IMR-90 (cell line): Measurements from ENCODE around the gene RTBDN. TPM values are rescaled to one million over a fixed set of nuclear protein-coding genes. Genes with fewer than 3 reads are reported as not detected.

Experiments
- ATAC-seq: fragments of 200-7000 bp; cut with Tn5 transposase; 2 replicates; pipeline ENCODE4 v1.9.1; 2020; ENCODE audit warnings: low read depth, mild to moderate bottlenecking, moderate library complexity
- BruUV-seq: library from RNA; stranded (reverse); fragments of 400-500 nt; replicated peaks from 2 replicates; lab custom pipeline; 2021; lab: Mats Ljungman, UMichigan
- CTCF ChIA-PET: fragments of 300-600 bp; formaldehyde crosslinking; extraction: SDS; loops from one replicate; lab custom pipeline; 2021; ENCODE audit warnings: antibody characterized with exemption; lab: Yijun Ruan, JAX
- POLR2A ChIA-PET: fragments of 300-600 bp; sonication (Branson Sonifier 250); formaldehyde crosslinking; loops from one replicate; lab custom pipeline; 2022; ENCODE audit warnings: antibody characterized with exemption; ENCODE audit not compliant: unreplicated experiment; lab: Charles Lee
- DNase-seq: peaks from one replicate; pipeline ENCODE4 v3.0.0; 2013
- H2AFZ ChIP-seq: replicated peaks from 2 replicates; pipeline ENCODE3; 2013; ENCODE audit warnings: low read length, mild to moderate bottlenecking; ENCODE audit not compliant: poor library complexity
- H2AK5ac ChIP-seq: 2 replicates; pipeline ENCODE4 v1.6.1; 2013; ENCODE audit warnings: low read depth, low read length, inconsistent platforms
- H2AK9ac ChIP-seq: replicated peaks from 2 replicates; pipeline ENCODE3; 2013; ENCODE audit warnings: mild to moderate bottlenecking, low read depth, low read length, moderate library complexity; ENCODE audit not compliant: poor library complexity
- H2BK120ac ChIP-seq: 2 replicates; pipeline ENCODE4 v1.6.1; 2013; ENCODE audit warnings: low read depth, low read length, inconsistent platforms
- H2BK15ac ChIP-seq: 3 replicates; pipeline ENCODE4 v1.6.1; 2013; ENCODE audit warnings: low read depth, low read length, inconsistent platforms
- H2BK20ac ChIP-seq: 2 replicates; pipeline ENCODE4 v1.6.1; 2013; ENCODE audit warnings: low read depth, mild to moderate bottlenecking, inconsistent platforms, low read length, moderate library complexity
- H2BK5ac ChIP-seq: 2 replicates; pipeline ENCODE4 v1.6.1; 2013; ENCODE audit warnings: mild to moderate bottlenecking, low read depth, low read length, inconsistent platforms; ENCODE audit not compliant: poor library complexity, severe bottlenecking
- H3K14ac ChIP-seq: replicated peaks from 2 replicates; pipeline ENCODE4 v1.6.1; 2013; ENCODE audit warnings: low read depth, low read length, inconsistent platforms
- H3K18ac ChIP-seq: 2 replicates; pipeline ENCODE4 v1.6.1; 2013; ENCODE audit warnings: low read depth, low read length, control low read depth
- H3K23ac ChIP-seq: 2 replicates; pipeline ENCODE4 v1.6.1; 2013; ENCODE audit warnings: low read depth, low read length, inconsistent platforms
- H3K27ac ChIP-seq: 2 replicates; pipeline ENCODE4 v1.5.1; 2013; ENCODE audit warnings: mild to moderate bottlenecking, control low read depth, low read length; ENCODE audit not compliant: insufficient read depth
- H3K27me3 ChIP-seq: 2 replicates; pipeline ENCODE4 v1.6.1; 2013; ENCODE audit warnings: low read length; ENCODE audit not compliant: control insufficient read depth, insufficient read depth
- H3K36me3 ChIP-seq: 2 replicates; pipeline ENCODE4 v1.6.1; 2013; ENCODE audit warnings: low read length, mixed read lengths; ENCODE audit not compliant: control insufficient read depth, insufficient read depth
- H3K4ac ChIP-seq: 2 replicates; pipeline ENCODE4 v1.6.1; 2013; ENCODE audit warnings: low read depth, low read length, inconsistent platforms
- H3K4me1 ChIP-seq: 2 replicates; pipeline ENCODE4 v1.6.1; 2013; ENCODE audit warnings: low read length, mixed read lengths; ENCODE audit not compliant: control insufficient read depth, insufficient read depth
- H3K4me2 ChIP-seq: 2 replicates; pipeline ENCODE4 v1.6.1; 2013; ENCODE audit warnings: low read depth, mild to moderate bottlenecking, control low read depth, low read length, moderate library complexity
- H3K4me3 ChIP-seq: 2 replicates; pipeline ENCODE4 v1.5.1; 2013; ENCODE audit warnings: low read depth, mild to moderate bottlenecking, control low read depth, low read length, moderate library complexity; ENCODE audit not compliant: insufficient read depth
- H3K56ac ChIP-seq: 2 replicates; pipeline ENCODE4 v1.6.1; 2013; ENCODE audit warnings: low read length, inconsistent platforms; ENCODE audit not compliant: insufficient read depth; ENCODE audit errors: extremely low read depth
- H3K79me1 ChIP-seq, 2 experiments: 2 replicates each; pipeline ENCODE4 v1.6.1; 2013; ENCODE audit warnings: low read length in 2 of 2, inconsistent platforms in 1 of 2, low read depth in 1 of 2
- H3K9ac ChIP-seq: 2 replicates; pipeline ENCODE4 v1.6.1; 2013; ENCODE audit warnings: low read depth, low read length, control low read depth
- H3K9me1 ChIP-seq: 2 replicates; pipeline ENCODE4 v1.6.1; 2013; ENCODE audit warnings: low read length, inconsistent platforms; ENCODE audit not compliant: insufficient read depth
- H3K9me3 ChIP-seq: 2 replicates; pipeline ENCODE4 v1.6.1; 2013; ENCODE audit warnings: low read length; ENCODE audit not compliant: control insufficient read depth, insufficient read depth
- H4K20me1 ChIP-seq: 2 replicates; pipeline ENCODE4 v1.6.1; 2013; ENCODE audit warnings: low read length, inconsistent platforms; ENCODE audit not compliant: insufficient read depth
- H4K5ac ChIP-seq: 2 replicates; pipeline ENCODE4 v1.6.1; 2013; ENCODE audit warnings: mild to moderate bottlenecking, low read depth, low read length, control low read depth
- H4K8ac ChIP-seq, 2 experiments: 2 replicates each; pipeline ENCODE4 v1.6.1; 2013; ENCODE audit warnings: low read depth in 2 of 2, low read length in 2 of 2, control low read depth in 1 of 2, inconsistent platforms in 1 of 2
- H4K91ac ChIP-seq: 2 replicates; pipeline ENCODE4 v1.6.1; 2013; ENCODE audit warnings: low read depth, low read length, inconsistent platforms; ENCODE audit not compliant: insufficient read depth
- BHLHE40 ChIP-seq: fragments of 150-350 bp; IDR thresholded peaks from 2 replicates; pipeline ENCODE4 v1.6.1; 2016; ENCODE audit warnings: mild to moderate bottlenecking, low read depth, low read length
- CEBPB ChIP-seq: IDR thresholded peaks from 2 replicates; pipeline ENCODE4 v1.6.1; 2012; ENCODE audit warnings: low read depth, low read length, improper control_type of control experiment
- MAZ ChIP-seq: IDR thresholded peaks from 2 replicates; pipeline ENCODE4 v1.6.1; 2012; ENCODE audit warnings: low read depth, mild to moderate bottlenecking, low read length, improper control_type of control experiment, moderate library complexity, borderline replicate concordance
- NFE2L2 ChIP-seq: fragments of 150-350 bp; IDR thresholded peaks from 2 replicates; pipeline ENCODE4 v1.6.1; 2016; ENCODE audit warnings: low read depth, mild to moderate bottlenecking, low read length
- RCOR1 ChIP-seq: IDR thresholded peaks from 2 replicates; pipeline ENCODE4 v1.6.1; 2012; ENCODE audit warnings: mild to moderate bottlenecking, low read length, improper control_type of control experiment; ENCODE audit not compliant: insufficient replicate concordance
- RFX5 ChIP-seq: IDR thresholded peaks from 2 replicates; pipeline ENCODE4 v1.8.0; 2012; ENCODE audit warnings: low read depth, mild to moderate bottlenecking, low read length, moderate library complexity
- WGBS, 2 experiments: methylation state at CpG; one replicate each; pipeline versions ENCODE4 v1.1.5 to v1.1.7; 2013; ENCODE audit warnings: missing lambda C conversion rate in 2 of 2; ENCODE audit not compliant: insufficient read length in 1 of 2; ENCODE audit errors: extremely low coverage in 2 of 2; 5-methylcytosine and 5-hydroxymethylcytosine counted together
- dilution Hi-C: fragments of 300-500 bp; cut with HindIII; formaldehyde crosslinking; loops from one replicate; pipeline ENCODE4 v1.14.3; 2018; ENCODE audit warnings: low sequenced_read_pairs; ENCODE audit not compliant: unreplicated experiment
- in situ Hi-C: fragments of 300-500 bp; cut with MboI; formaldehyde crosslinking; loops from 3 replicates; pipeline ENCODE4 v1.14.3; 2019; ENCODE audit warnings: low sequenced_read_pairs, inconsistent platforms, mixed read lengths
- intact Hi-C: fragments of 100-400 bp; cut with micrococcal nuclease; formaldehyde crosslinking; loops from 2 replicates; pipeline ENCODE4 v1.10.0; 2022
- polyA plus RNA-seq, 3 experiments: library from polyadenylated mRNA; depleted of rRNA; stranded (reverse); fragments of >200 nt; gene quantifications; 2 replicates each; pipeline ENCODE4 v1.2.3, GENCODE V29; 2012; ENCODE audit warnings: low replicate concordance in 1 of 3
- total RNA-seq: library from RNA; depleted of rRNA; stranded (reverse); fragments of >200 nt; gene quantifications from 2 replicates; pipeline ENCODE4 v1.2.3, GENCODE V29; 2012
- TF ChIP-seq, protein P1 (sequence below): fragments of 150-350 bp; IDR thresholded peaks from 2 replicates; pipeline ENCODE4 v1.6.1; 2017; ENCODE audit warnings: mild to moderate bottlenecking, antibody characterized with exemption, low read length, low read depth

RTBDN gene
- total and polyA plus RNA-seq, 2 of the 4 experiments (the other 2 are of a cell fraction) = 0.07 TPM; not detected in 1

DNA sequence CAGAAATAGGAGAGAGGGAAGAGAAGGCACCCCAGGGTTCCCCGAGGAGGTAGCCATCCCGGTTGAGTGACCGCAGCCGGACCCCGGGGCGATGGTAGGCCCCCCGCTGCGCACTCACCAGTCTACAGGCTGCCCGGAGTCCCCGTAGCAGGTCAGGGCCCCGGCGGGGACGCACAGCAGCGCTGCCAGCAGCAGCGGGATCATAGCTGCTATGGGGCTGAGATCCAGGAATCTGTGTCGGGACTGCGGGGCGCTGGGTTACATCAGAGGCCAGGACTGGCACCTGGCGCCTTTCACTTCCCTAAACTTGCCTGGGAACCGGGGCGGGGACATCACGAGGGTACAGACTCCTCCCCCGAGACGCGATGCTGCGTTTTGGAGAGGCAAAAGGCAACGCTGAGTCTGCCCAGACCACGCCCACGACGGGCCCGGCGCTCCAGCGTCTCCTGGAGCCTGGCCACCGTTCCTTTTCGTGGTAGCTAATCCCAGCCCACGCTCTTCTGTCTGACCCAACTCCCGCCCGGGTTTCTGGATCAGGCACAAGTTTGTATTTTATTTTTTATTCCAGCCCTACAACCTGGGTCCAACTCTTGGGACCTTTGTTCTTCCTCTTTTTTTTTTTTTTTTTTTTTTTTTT is 46.9 kb upstream of the RTBDN start, which contains the start of gene DNASE2:
Gene DNASE2 (minus strand): TSS at position 278 of the 637 bp plus-strand sequence. CDS start 74 bp downstream, at position 204.
- ChIA-PET CTCF (interaction anchor here (1.7 kb wide), 1 partner anchor 84 kb away, joined by 8 read pairs; no protein-coding TSS in a partner anchor), POLR2A (interaction anchor here (0.6 kb wide), 1 partner anchor 62 kb away, joined by 6 read pairs; no protein-coding TSS in a partner anchor)
- intact Hi-C loops (no loop called here), in situ Hi-C loops (no loop called here), dilution Hi-C loops (no loop called here)
- H3K4me2 ChIP-seq = peak within 1 kb of the TSS; percentile 81
- TF ChIP-seq BHLHE40 (no peak), CEBPB (0 out of 2 replicates have a peak, but pooled peaks have one; percentile 26), NFE2L2 (no peak), RCOR1 (no peak), MAZ (no peak; the same call in 1 of the 2 replicates), RFX5 (peak; percentile 80)
- TF ChIP-seq, protein P1, sequence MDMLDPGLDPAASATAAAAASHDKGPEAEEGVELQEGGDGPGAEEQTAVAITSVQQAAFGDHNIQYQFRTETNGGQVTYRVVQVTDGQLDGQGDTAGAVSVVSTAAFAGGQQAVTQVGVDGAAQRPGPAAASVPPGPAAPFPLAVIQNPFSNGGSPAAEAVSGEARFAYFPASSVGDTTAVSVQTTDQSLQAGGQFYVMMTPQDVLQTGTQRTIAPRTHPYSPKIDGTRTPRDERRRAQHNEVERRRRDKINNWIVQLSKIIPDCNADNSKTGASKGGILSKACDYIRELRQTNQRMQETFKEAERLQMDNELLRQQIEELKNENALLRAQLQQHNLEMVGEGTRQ = peak; percentile 52
- peaks cover 22% of the 10 kb centered on the region for H3K27me3 ChIP-seq
- H3K4ac ChIP-seq = peak within 1 kb of the TSS; percentile 43; the same call in 1 of the 2 replicates
- H3K9ac ChIP-seq = peak within 1 kb of the TSS; percentile 36
- peak within 1 kb of the TSS; percentile 2; the same call in 1 of the 2 replicates for H3K27ac ChIP-seq
- BruUV-seq = TSS peak; percentile 89
- no peak within 1 kb of the TSS for H2BK20ac ChIP-seq
- H3K18ac ChIP-seq = no peak within 1 kb of the TSS
- H3K79me1 ChIP-seq = peaks cover 0 to 7% of the 10 kb centered on the region in 2 experiments; a peak in 1 of 4 replicates
- H4K5ac ChIP-seq = no peak within 1 kb of the TSS
- DNase-seq = peak; percentile 87
- H4K8ac ChIP-seq = peak within 1 kb of the TSS; percentile 28 to 66; a peak in 2 of 4 replicates
- H2AFZ ChIP-seq = peak within 1 kb of the TSS; percentile 99
- no peaks in the 10 kb centered on the region for H4K20me1 ChIP-seq
- H3K14ac ChIP-seq = peak within 1 kb of the TSS; percentile 7
- H2BK15ac ChIP-seq = no peak within 1 kb of the TSS
- H2AK9ac ChIP-seq = peak within 1 kb of the TSS; percentile 80
- H2BK120ac ChIP-seq = no peak within 1 kb of the TSS
- ATAC-seq = peak; percentile 96
- peaks cover 5% of the 10 kb centered on the region; the same call in 1 of the 2 replicates for H3K9me1 ChIP-seq
- H3K36me3 ChIP-seq = peaks cover 8% of the 10 kb centered on the region; the same call in 1 of the 2 replicates
- peak within 1 kb of the TSS; percentile 21; the same call in 1 of the 2 replicates for H3K56ac ChIP-seq
- H4K91ac ChIP-seq = no peak within 1 kb of the TSS
- WGBS, 2 experiments = 0% methylated on average over 16 of the region's 38 CpGs; no CpG with 5 or more reads in 1 of the 2 experiments
- no peak within 1 kb of the TSS for H2AK5ac ChIP-seq
- H2BK5ac ChIP-seq = no peak within 1 kb of the TSS
- H3K4me1 ChIP-seq = peaks cover 5% of the 10 kb centered on the region; the same call in 1 of the 2 replicates
- peaks cover 13% of the 10 kb centered on the region for H3K9me3 ChIP-seq
- H3K23ac ChIP-seq = no peak within 1 kb of the TSS; the same call in 1 of the 2 replicates
- H3K4me3 ChIP-seq = peak within 1 kb of the TSS; percentile 61
